ENCODE data around the gene RBM25. TPM values are rescaled to one million over a fixed set of nuclear protein-coding genes. Genes with fewer than 3 reads are reported as not detected.

RBM25 gene
- total RNA-seq, 1 experiment from 2014 or later: 30.0 TPM

- DNase-seq (ENCODE audit: low read depth in 1 of 2, low spot score in 2 of 2): no peak
- H3K27ac ChIP-seq: no peak overlapping the region
- H3K4me1 ChIP-seq (replicated peaks): no peaks in the 10 kb centered on the region
- no peaks in the 10 kb centered on the region for H3K9me3 ChIP-seq (replicated peaks)
- no peak overlapping the region for H3K4me3 ChIP-seq
- H3K36me3 ChIP-seq: peaks cover 42% of the 10 kb centered on the region
- no peaks in the 10 kb centered on the region for H3K27me3 ChIP-seq (replicated peaks)
Measured at GRCh38 chr14:73125746-73126145, 67.4 kb downstream of the RBM25 start.

DNA sequence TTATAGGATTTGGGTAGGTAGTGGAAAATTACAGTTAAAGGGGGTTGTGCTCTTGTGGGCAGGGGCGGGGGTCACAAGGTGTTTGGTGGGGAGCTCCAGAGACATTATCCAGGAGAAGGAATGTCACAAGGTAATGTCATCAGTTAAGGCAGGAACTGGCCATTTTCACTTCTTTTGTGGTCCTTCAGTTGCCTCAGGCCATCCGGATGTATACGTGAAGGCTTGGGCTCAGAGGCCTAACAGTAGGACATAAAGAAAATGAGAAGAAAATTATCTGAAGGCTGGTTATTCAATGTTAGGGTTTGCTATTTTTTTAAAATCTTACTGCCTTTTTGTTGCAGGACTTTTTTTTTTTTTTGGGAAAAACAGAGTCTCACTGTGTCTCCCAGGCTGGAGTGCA lies 75.5 kb downstream of the RBM25 start:
- Histone ChIP-seq H3K9me3 (replicated peaks) (no peaks in the 10 kb centered on the region), H3K27me3 (replicated peaks) (no peaks in the 10 kb centered on the region), H3K27ac (no peak overlapping the region), H3K36me3 (no peaks in the 10 kb centered on the region), H3K4me1 (replicated peaks) (peaks cover 6% of the 10 kb centered on the region; the same call in 1 of the 2 replicates), H3K4me3 (no peak overlapping the region)
- DNase-seq (ENCODE audit: low read depth in 1 of 2, low spot score in 2 of 2): no peak

GRCh38 chr14:73136085-73136386 lies 77.7 kb downstream of the RBM25 start:
- Histone ChIP-seq H3K36me3 (no peaks in the 10 kb centered on the region), H3K4me3 (peak overlapping the region; percentile 64), H3K27me3 (replicated peaks) (no peaks in the 10 kb centered on the region), H3K4me1 (replicated peaks) (peaks cover 6% of the 10 kb centered on the region; the same call in 1 of the 2 replicates), H3K9me3 (replicated peaks) (no peaks in the 10 kb centered on the region), H3K27ac (no peak overlapping the region)
- no peak for DNase-seq (ENCODE audit: low read depth in 1 of 2, low spot score in 2 of 2)

GRCh38 chr14:73136387-73137225 lies 78.3 kb downstream of the RBM25 start, which contains the start of gene PSEN1:
Gene PSEN1 (plus strand): TSS chr14:73136507. CDS start chr14:73148020, 11,513 bp downstream.
- H3K9me3 ChIP-seq (replicated peaks): no peaks in the 10 kb centered on the region
- DNase-seq (ENCODE audit: low read depth in 1 of 2, low spot score in 2 of 2): peak; percentile 92
- no peaks in the 10 kb centered on the region for H3K36me3 ChIP-seq
- peak within 1 kb of the TSS; percentile 70 for H3K27ac ChIP-seq
- H3K4me3 ChIP-seq: peak within 1 kb of the TSS; percentile 64
- no peaks in the 10 kb centered on the region for H3K27me3 ChIP-seq (replicated peaks)
- H3K4me1 ChIP-seq (replicated peaks): peaks cover 6% of the 10 kb centered on the region; the same call in 1 of the 2 replicates

DNA sequence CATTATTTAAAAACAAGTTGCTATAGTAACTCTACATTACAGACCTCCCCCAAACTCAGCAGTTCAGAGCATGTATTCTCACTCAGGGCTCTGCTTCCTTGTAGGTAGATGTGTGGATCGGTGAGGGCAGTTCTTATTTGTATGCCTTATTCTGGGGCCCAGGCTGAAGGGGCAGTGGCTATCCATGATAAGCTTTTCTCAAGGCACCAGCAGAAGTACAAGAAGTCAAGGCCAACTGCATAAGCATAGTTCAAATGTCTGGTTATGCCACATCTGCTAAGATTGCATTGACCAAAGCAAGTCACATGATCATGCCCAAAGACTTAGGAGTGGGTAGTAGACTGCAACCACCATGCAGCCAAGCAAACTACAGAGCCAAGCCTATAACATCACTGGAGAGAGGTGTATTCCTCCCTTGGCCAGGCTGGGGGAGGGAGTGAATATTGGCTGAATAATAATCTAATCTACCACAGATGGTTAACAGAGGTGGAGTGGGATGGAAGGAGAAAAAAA lies 82.5 kb downstream of the RBM25 start:
- H3K27ac ChIP-seq: no peak overlapping the region
- no peak overlapping the region for H3K4me3 ChIP-seq
- H3K9me3 ChIP-seq (replicated peaks): no peaks in the 10 kb centered on the region
- H3K27me3 ChIP-seq (replicated peaks): no peaks in the 10 kb centered on the region
- no peak for DNase-seq (ENCODE audit: low read depth in 1 of 2, low spot score in 2 of 2)
- no peaks in the 10 kb centered on the region for H3K36me3 ChIP-seq
- peaks cover 6% of the 10 kb centered on the region; the same call in 1 of the 2 replicates for H3K4me1 ChIP-seq (replicated peaks)

GRCh38 chr14:73142216-73142615 lies 83.9 kb downstream of the RBM25 start:
- H3K27me3 ChIP-seq (replicated peaks): no peaks in the 10 kb centered on the region
- H3K4me1 ChIP-seq (replicated peaks): peaks cover 16% of the 10 kb centered on the region
- no peak for DNase-seq (ENCODE audit: low read depth in 1 of 2, low spot score in 2 of 2)
- H3K27ac ChIP-seq: no peak overlapping the region
- no peaks in the 10 kb centered on the region for H3K9me3 ChIP-seq (replicated peaks)
- no peak overlapping the region for H3K4me3 ChIP-seq
- H3K36me3 ChIP-seq: no peaks in the 10 kb centered on the region

- H3K36me3 ChIP-seq: peaks cover 2% of the 10 kb centered on the region
- DNase-seq (ENCODE audit: low read depth in 1 of 2, low spot score in 2 of 2): no peak
- H3K4me1 ChIP-seq (replicated peaks): peaks cover 18% of the 10 kb centered on the region
- H3K9me3 ChIP-seq (replicated peaks): no peaks in the 10 kb centered on the region
- H3K4me3 ChIP-seq: no peak overlapping the region
- H3K27me3 ChIP-seq (replicated peaks): no peaks in the 10 kb centered on the region
- H3K27ac ChIP-seq: no peak overlapping the region
Measured at GRCh38 chr14:73143003-73143402, 84.7 kb downstream of the RBM25 start.

GRCh38 chr14:73143617-73144016 lies 85.3 kb downstream of the RBM25 start:
- Histone ChIP-seq H3K27me3 (replicated peaks) (no peaks in the 10 kb centered on the region), H3K4me3 (no peak overlapping the region), H3K36me3 (peaks cover 8% of the 10 kb centered on the region), H3K9me3 (replicated peaks) (no peaks in the 10 kb centered on the region), H3K27ac (no peak overlapping the region), H3K4me1 (replicated peaks) (peaks cover 24% of the 10 kb centered on the region)
- no peak for DNase-seq (ENCODE audit: low read depth in 1 of 2, low spot score in 2 of 2)

DNA sequence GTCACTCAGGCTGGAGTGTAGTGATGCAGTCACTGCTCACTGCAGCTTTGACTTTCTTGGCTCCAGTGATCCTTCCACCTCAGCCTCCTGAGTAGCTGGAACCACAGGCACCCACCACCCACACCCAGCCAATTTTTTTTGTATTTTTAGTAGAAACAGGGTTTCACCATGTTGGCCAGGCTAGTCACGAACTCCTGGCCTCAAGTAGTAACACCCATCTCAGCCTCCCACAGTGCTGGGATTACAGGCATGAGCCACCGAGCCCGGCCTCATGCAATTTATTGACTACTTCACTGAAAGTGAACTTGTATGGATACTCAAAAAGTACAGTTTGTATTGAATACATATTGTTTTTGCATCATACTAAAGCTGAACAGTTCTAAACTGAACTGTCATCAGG lies 87.0 kb downstream of the RBM25 start:
- Histone ChIP-seq H3K27ac (no peak overlapping the region), H3K36me3 (peaks cover 11% of the 10 kb centered on the region), H3K4me1 (replicated peaks) (peaks cover 35% of the 10 kb centered on the region), H3K27me3 (replicated peaks) (no peaks in the 10 kb centered on the region), H3K9me3 (replicated peaks) (no peaks in the 10 kb centered on the region), H3K4me3 (no peak overlapping the region)
- DNase-seq (ENCODE audit: low read depth in 1 of 2, low spot score in 2 of 2): no peak

DNA sequence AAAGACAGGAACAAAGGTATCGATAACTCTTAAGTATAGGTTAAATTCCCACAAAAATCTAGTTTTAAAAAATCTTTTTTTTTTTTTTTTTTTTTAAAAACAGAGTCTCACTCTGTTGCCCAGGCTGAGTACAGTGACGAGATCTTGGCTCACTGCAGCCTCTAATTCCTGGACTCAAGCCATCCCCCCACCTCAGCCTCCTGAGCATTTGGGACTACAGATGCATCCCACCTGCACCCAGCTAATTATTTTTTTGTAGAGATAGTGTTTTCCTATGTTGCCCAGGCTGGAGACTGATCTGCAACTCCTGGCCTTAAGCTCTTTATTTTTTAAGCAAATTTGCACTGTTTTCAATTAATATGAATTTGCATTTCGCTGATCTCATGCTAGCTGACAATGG lies 87.8 kb downstream of the RBM25 start:
- H3K27me3 ChIP-seq (replicated peaks): no peaks in the 10 kb centered on the region
- DNase-seq (ENCODE audit: low read depth in 1 of 2, low spot score in 2 of 2): no peak
- H3K9me3 ChIP-seq (replicated peaks): no peaks in the 10 kb centered on the region
- H3K27ac ChIP-seq: no peak overlapping the region; the same call in 1 of the 2 replicates
- peaks cover 35% of the 10 kb centered on the region for H3K4me1 ChIP-seq (replicated peaks)
- peaks cover 11% of the 10 kb centered on the region for H3K36me3 ChIP-seq
- no peak overlapping the region for H3K4me3 ChIP-seq

- Histone ChIP-seq H3K9me3 (replicated peaks) (no peaks in the 10 kb centered on the region), H3K4me1 (replicated peaks) (peaks cover 35% of the 10 kb centered on the region), H3K27me3 (replicated peaks) (no peaks in the 10 kb centered on the region), H3K4me3 (no peak overlapping the region), H3K36me3 (peaks cover 11% of the 10 kb centered on the region), H3K27ac (no peak overlapping the region; the same call in 1 of the 2 replicates)
- DNase-seq (ENCODE audit: low read depth in 1 of 2, low spot score in 2 of 2): peak in 1 of 2 experiments; percentile 47
Measured at GRCh38 chr14:73149753-73150152, 91.4 kb downstream of the RBM25 start.

DNA sequence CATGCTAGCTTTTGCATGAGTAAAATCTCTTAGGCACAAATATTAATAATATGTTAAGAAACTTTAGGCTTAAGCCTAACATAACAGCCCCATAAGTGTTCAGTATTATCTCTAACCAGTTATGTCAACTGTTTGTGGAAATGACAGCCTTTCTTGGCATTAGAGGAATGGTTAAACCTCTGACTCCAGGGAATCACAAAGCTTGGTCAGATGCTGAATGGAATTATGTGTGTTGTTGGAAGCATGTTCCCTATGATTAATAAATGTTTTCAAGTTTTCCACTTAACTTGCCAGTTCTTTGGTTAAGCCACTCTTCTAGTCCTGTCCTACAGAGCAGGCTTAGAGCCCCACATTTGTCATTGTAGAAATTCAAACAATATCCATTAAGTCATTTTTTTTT lies 94.9 kb downstream of the RBM25 start:
- H3K4me1 ChIP-seq (replicated peaks): peaks cover 15% of the 10 kb centered on the region
- no peaks in the 10 kb centered on the region for H3K27me3 ChIP-seq (replicated peaks)
- no peak overlapping the region for H3K27ac ChIP-seq
- DNase-seq (ENCODE audit: low read depth in 1 of 2, low spot score in 2 of 2): no peak
- peaks cover 6% of the 10 kb centered on the region for H3K36me3 ChIP-seq
- no peak overlapping the region for H3K4me3 ChIP-seq
- H3K9me3 ChIP-seq (replicated peaks): no peaks in the 10 kb centered on the region

DNA sequence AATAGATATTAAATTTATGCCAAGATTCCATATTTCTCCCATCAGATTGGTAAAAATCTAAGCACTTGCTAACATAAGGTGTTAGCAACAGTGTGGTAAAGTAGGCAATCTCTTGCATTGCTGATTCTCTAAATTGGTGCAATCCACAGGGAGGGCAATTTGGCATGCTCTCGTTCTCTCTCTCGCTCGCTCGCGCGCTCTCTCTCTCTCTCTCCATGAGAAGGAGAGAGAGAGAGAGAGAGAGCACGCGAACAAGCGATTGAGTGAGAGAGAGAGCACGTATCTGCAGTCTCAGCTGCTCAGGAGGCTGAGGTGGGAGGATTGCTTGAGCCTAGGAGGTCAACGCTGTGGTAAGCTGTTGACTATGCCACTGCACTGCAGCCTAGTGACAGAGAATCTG lies 103.9 kb downstream of the RBM25 start:
- DNase-seq (ENCODE audit: low read depth in 1 of 2, low spot score in 2 of 2): no peak
- Histone ChIP-seq H3K27me3 (replicated peaks) (no peaks in the 10 kb centered on the region), H3K4me1 (replicated peaks) (no peaks in the 10 kb centered on the region), H3K4me3 (no peak overlapping the region), H3K9me3 (replicated peaks) (no peaks in the 10 kb centered on the region), H3K27ac (no peak overlapping the region), H3K36me3 (peaks cover 20% of the 10 kb centered on the region; the same call in 1 of the 2 replicates)

DNA sequence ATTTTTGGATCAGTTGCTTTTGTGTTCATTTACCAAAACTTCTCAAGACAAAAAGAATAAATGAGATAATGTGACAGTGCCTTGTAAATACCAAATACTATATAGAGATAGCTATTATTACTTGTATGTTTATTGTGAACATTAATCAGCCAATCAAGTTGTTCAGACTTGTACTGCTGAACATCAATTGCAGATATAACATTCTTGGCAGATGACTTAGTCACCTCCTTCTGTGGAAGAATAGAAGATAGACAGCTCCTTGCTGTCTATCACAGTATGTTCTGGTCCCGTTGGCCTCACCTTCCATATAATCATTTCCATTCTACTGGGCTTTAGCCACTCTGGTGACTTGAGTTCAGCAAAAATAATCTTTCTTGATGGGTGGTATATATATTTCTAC lies 108.1 kb downstream of the RBM25 start:
- H3K27ac ChIP-seq: no peak overlapping the region
- no peak overlapping the region for H3K4me3 ChIP-seq
- no peak for DNase-seq (ENCODE audit: low read depth in 1 of 2, low spot score in 2 of 2)
- no peaks in the 10 kb centered on the region for H3K27me3 ChIP-seq (replicated peaks)
- H3K4me1 ChIP-seq (replicated peaks): no peaks in the 10 kb centered on the region
- H3K36me3 ChIP-seq: peaks cover 18% of the 10 kb centered on the region; the same call in 1 of the 2 replicates
- no peaks in the 10 kb centered on the region for H3K9me3 ChIP-seq (replicated peaks)
